Inflammatory macrophage treated with lipopolysaccharide for 1 hour (primary cell): ENCODE measurements around the gene OGT.
"Not testable (repeated sequence)": the region's sequence is repeated elsewhere in the genome, so short reads cannot be mapped to it uniquely, and the experiment has no call there.

Experiments
- DNase-seq, 2 donors: peaks; one replicate each; pipeline ENCODE4 v3.0.0-alpha.2; 2020 to 2022

OGT gene

DNA sequence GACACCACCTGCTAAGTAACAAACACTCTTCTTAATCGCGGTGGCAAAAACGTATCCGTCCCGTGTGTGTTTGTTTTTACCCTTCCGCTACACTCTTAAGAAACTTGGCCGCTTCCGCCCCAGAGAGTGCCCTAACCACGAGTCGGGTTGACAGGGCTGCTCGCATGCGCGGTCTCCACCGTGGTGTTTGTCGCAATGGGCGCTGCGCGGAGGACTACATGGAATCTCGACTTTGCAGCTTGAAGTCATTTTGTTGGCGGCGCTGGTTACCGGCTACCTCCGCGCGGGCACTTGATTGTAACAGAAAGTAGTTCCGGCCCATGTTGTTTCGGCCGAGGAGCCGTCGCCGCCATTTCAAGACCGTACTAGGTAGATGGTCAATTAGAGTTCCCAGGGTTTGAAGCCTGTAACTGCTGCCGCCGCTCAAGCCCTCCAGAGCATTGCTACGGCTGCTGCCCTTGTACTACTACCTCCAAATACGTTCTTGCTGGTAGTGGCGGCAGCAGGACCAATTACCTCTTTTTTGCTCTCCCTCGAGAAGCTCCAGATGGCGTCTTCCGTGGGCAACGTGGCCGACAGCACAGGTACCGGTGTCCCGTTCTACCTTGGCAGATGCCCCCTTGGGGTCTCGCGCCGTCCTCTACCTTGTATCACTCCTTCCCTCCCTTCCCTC lies at the start of gene OGT:
Gene OGT (plus strand): TSS at position 352 of the 673 bp plus-strand sequence. CDS start 196 bp downstream, at position 548.
- DNase-seq: peak; percentile 91 to 92

DNA sequence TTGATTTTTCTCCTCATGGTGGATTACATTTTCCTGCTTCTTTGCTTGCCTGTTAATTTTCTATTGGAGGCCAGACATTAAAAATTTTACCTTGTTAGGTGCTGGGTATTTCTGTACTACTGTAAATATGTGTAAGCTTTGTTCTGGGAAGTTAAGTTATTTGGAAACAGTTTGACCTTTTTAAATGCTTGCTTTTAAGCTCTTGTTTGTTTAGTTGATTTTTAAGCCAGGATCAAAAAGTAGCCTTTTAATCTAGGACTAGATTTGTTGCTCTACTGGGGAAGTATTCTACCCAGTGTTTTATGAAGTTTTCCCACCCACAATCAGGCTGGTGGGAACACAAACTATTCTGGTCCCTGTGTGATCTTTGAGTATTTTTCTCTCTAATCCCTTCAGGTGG lies 45.1 kb upstream of the OGT start:
- DNase-seq: no peak

DNA sequence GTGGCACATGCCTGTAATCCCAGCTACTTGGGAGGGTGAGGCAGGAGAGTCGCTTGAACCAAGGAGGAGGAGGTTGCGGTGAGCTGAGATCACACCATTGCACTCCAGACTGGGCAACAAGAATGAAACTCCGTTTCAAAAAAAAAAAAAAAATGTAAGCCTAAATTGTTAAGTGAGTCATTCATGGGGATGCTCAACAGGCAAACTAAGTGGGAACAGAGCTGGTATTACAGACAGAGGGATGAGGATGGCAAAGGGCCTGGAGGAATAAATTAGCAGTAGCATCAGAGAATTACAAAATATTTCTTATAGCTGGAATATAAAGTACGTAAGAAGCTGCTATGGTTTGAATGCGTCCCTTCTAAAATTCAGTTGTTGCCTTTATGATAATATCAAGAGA lies 43.4 kb upstream of the OGT start:
- no peak for DNase-seq

DNA sequence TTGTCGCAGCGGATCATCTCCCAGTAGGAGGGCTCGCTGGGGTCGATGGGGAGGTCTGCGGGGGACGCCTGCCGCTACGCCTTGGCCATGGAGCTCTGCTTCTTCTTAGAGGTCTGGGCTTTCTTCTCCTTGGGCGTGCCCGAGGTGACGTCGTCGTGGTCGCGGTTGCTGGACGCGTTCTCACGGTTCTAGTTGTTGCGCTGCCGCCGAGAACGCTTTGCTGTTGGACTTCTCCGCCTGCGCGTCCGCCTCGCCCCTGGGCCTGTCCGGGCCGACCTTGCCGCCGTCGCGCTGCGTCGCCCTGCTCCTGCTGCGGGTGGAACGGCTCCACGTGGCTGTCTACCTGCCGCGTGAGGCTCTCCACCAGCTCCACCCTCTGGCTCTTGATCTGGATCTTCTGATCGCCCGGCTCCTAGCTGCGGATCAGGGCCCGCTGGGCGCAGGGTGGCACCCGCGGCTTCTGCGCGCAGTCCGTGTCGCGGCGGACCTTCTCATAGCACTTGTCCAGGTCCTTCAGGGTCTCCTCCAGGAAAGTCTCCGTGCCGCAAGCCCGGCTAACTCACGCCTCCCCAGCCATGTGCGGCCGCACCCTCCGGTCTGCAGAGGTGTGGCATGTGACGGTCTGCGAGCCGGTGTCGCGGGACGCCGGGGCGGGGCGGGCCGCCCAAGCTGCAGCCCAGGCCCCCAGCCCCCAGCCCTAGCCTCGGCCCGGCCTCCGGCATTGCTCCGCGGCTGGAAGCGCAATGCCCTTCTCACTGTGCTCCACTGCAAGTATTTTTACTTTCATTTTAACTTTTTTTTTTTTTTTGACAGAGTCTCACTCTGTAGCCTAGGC lies 40.5 kb upstream of the OGT start:
- peak; percentile 42 to 52 for DNase-seq

DNA sequence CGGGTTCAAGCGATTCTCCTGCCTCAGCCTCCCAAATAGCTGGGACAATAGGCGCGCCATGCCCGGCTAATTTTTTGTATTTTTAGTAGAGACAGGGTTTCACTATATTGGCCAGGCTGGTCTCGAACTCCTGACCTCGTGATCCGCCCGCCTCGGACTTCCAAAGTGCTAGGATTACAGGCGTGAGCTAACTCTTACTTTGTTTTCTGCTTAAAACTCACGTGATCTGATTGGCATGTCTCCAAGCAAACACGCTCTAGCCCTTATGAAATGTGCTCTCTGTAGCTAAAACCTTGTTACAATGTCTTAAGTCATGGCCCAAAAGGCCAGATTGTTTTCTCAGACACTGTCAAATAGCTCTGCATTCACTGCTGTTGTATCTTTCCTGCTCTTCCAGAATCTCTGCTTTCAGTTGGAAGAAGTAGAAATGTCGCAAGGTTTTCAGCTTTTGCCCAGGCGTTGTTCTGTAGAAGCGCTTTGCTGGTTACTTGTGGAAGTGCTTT lies 39.7 kb upstream of the OGT start:
- DNase-seq: peak in 1 of 2 donors; percentile 18

- not testable (repeated sequence) for DNase-seq
Measured at GRCh38 chrX:71495979-71496378, 36.9 kb upstream of the OGT start.

GRCh38 chrX:71496476-71496875 lies 36.4 kb upstream of the OGT start:
- no peak for DNase-seq

GRCh38 chrX:71502080-71502479 lies 30.8 kb upstream of the OGT start:
- not testable (repeated sequence) for DNase-seq

- peak; percentile 57 to 59 for DNase-seq
Measured at GRCh38 chrX:71504346-71504745, 28.6 kb upstream of the OGT start.

GRCh38 chrX:71509289-71509688 lies 23.6 kb upstream of the OGT start:
- DNase-seq: no peak

DNA sequence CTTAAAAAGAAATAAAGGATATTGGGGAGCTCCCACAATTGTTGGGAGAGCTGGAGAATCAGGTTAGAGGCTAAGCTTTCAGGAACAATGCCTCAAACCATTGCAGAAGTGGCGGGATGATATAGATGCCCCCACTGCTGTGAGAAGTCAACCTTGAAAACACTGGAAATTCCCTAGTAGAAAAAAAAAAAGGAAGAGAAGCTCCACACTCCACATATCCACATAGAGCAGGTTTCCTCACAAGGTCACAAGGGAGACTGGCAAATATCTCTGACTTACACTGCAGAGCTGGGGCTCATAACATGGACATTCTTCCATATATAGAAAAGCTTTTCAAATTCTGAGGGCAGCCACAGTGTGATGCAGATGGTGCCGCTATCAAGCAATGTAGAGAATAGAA lies 22.7 kb upstream of the OGT start:
- peak; percentile 24 to 67 for DNase-seq

GRCh38 chrX:71513731-71514130 lies 19.2 kb upstream of the OGT start:
- DNase-seq: not testable (repeated sequence)

GRCh38 chrX:71514367-71515037 lies 18.4 kb upstream of the OGT start:
- no peak for DNase-seq

DNA sequence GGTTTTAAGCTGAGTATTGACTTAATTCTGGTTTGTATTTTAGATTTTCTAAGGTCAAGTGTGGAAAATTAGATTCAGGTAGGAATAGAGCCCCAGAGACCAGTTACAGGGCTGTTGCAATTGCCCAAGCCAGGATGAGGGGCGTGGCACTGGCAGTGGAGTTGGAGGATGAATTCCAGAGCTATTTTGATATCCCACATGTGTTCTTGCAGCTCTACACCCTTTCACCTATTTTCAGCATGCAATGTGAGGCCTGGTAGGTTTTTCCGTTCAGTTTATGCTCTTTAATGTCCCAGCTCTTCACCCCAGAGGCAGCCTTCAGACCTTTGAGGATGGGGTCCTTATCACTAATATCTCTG lies 17.9 kb upstream of the OGT start:
- no peak for DNase-seq

GRCh38 chrX:71525316-71525715 lies 7.6 kb upstream of the OGT start:
- peak in 1 of 2 donors; percentile 26 for DNase-seq

GRCh38 chrX:71532078-71532752 lies 689 bp upstream of the OGT start:
- peak; percentile 12 to 39 for DNase-seq

DNA sequence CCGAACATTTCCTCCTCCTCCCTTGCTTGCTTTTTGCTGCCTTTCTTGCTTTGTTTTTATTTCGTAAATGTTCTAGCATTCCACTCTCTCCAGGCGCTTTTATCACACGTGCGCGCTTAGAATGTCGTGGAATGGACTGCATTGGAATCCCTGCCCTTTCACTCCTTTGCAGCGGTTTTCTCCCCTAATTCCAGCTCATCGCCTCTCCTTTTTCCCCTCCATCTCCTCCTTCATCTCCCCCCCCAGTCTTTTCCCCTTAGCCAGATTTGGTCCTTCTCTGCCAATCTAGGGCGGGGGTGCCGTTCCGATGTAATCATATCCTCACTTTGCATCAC lies 579 bp downstream of the OGT start:
- no peak for DNase-seq

- peak; percentile 67 to 72 for DNase-seq
Measured at GRCh38 chrX:71533851-71534561, 1.1 kb downstream of the OGT start.

DNA sequence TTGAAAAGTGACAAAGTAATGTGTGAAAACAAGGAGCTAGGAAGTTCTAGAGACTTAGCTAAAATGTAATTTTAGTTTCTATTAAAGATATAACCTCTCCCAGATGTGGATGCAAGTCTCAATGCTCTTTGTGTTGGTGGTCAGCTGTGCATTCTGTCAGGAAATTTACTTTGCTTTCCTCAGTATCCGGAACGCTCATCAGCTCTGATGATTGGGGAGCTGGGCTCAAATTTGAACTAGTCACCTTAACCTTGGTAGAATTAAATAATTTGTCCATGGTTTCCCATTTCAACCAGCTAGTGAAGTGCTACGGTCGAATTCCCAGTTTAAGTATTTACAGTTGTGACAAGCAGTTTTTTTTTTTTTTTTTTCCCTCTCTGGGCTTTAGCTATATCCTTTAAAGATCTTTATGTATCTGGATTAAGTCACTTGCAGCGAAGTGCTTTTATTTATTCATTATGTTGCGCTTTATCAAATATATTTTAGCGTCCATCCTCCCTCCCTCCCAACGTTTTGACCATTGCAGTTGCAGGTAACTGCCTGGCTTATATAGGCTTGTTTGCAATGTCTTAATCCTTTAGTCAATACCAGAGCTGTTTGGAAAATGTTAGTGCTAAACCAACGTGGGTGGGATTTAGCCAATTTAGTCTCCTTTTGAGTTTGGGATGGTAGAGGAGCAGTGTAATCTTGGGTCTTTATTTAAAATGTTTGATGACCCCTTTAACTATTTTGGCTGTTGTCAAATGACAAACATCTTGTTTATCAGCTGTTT lies 2.1 kb downstream of the OGT start:
- no peak for DNase-seq

GRCh38 chrX:71536285-71536684 lies 3.4 kb downstream of the OGT start:
- peak in 1 of 2 donors; percentile 10 for DNase-seq

DNA sequence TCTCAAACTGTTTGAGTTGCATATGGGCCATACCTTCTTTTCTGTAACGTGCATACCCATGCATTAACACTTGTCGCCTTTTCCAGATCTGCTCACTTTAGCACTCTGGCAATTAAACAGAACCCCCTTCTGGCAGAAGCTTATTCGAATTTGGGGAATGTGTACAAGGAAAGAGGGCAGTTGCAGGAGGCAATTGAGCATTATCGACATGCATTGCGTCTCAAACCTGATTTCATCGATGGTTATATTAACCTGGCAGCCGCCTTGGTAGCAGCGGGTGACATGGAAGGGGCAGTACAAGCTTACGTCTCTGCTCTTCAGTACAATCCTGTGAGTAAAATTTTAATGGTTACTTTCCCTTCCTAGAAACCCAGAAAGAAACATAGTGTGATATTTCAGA lies 4.8 kb downstream of the OGT start:
- DNase-seq: no peak

- no peak for DNase-seq
Measured at GRCh38 chrX:71540801-71541200, 7.9 kb downstream of the OGT start.
